Activated CD8-positive, alpha-beta memory T cell treated with anti-CD3 and anti-CD28 coated beads, Interleukin-2, amount 50 U/mL, for 48 hours (primary cell): ENCODE data around the gene SAT1.

ENCODE experiments used
- DNase-seq: peaks from one replicate; pipeline ENCODE4 v3.0.0-alpha.2; 2020

The SAT1 gene

GRCh38 chrX:23779025-23779424 is 3.9 kb upstream of the SAT1 start:
- no peak for DNase-seq

- no peak for DNase-seq
Observed at GRCh38 chrX:23782455-23782854, 518 bp upstream of the SAT1 start.

GRCh38 chrX:23783589-23784469 is 856 bp downstream of the SAT1 start:
- DNase-seq = no peak

DNA sequence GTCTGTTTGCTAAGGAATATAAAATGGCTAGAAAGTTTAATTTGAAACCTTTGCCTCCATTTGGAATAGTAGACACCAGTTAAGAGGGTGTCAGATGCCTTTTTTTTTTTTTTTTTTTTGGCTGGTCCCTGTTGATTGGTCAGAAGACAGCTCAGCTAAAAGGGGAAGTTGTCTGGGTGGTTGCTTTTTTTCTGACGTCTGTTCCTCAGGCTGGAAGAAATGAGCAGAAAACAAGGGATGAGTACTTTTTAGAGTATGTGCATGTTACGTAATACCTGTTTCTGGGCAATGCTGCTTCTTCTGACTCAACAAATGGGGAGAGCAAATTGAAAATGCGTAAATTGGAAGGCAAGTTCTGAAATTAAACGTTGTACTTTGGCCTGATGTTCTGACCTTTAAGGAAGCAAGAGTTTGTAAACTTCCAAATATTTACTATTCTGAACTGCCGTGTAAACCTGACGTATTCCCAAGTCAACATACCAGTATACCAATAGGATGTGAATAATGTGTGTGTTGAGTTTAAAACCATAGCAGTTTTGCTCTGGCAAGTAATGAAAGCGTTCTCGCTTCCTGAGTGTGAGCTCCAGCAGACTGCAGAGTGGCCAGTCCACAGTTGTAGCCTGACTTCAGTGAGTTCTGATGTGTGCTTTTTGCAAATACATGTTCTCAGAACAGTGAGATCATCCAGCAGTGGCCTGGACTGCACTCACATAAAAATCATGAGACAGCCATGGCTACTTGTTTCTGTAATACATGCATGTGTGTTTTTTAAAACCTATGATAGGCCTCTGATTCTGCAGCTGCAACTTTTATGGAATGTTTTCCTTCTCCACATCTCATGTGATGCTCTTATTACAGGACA is 1.7 kb downstream of the SAT1 start:
- DNase-seq = no peak

DNA sequence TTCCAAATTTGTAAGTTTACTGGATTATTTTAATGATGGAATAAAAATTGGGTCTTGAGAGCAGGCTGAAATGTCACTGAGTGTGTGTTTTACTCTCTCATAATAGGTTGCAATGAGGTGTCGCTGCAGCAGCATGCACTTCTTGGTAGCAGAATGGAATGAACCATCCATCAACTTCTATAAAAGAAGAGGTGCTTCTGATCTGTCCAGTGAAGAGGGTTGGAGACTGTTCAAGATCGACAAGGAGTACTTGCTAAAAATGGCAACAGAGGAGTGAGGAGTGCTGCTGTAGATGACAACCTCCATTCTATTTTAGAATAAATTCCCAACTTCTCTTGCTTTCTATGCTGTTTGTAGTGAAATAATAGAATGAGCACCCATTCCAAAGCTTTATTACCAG is 2.6 kb downstream of the SAT1 start:
- no peak for DNase-seq

DNA sequence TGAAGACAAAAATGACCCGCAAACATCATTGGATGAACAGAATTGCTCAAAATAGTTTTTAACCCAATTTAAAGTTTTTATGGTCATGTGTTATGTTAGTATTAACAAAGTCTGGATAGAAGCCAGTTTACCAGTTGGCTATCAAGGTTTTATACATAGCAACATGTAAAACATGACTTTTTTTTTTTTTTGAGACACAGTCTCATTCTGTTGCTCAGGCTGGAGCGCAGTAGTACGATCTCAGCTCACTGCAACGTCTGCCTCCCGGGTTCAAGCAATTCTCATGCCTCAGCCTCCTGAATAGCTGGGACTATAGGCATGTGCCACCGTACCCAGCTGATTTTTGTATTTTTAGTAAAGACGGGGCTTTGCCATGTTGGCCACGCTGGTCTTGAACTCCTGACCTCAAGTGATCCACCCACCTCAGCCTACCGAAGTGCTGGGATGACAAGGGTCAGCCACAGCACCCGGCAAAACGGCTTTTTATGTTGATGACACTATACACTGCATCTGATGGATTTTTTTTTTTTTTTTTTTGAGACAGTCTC is 3.4 kb downstream of the SAT1 start:
- no peak for DNase-seq

DNA sequence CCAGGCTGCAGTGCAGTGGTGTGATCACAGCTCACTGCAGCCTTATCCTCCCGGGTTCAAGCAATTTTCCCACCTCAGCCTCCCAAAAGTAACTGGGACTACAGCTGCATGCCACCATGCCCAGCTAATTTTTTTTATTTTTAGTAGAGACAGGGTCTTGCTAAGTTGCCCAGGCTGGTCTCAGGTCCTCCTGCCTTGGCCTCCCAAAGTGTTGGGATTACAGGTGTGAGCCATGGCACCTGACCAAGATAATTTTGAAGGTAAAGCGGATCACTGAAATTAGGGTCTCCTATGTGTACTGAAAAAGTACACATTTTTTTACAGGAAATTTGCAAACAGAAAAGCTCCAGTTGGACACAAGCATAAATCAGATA is 4.8 kb downstream of the SAT1 start:
- no peak for DNase-seq

DNA sequence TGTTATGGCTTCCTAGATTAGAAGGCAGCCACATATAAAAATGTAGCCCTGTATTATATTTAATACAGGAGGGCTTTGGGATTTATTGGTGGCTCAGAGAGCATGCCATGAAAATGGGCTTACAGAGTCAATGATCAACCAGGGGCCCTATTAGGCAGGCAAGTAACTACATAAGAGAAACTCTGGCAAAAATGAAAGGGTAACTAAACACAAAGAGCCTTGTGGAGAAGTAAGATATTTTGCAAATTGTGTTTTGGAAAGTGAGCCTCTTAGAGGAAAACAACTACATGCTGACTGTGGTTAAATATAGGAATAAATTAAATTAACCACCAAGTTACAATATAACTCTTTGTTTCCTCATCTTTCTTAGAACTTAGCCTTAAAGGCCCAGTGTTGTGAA is 5.5 kb downstream of the SAT1 start:
- DNase-seq = no peak

- DNase-seq = no peak
Observed at GRCh38 chrX:23788946-23789345, 6.0 kb downstream of the SAT1 start.

DNA sequence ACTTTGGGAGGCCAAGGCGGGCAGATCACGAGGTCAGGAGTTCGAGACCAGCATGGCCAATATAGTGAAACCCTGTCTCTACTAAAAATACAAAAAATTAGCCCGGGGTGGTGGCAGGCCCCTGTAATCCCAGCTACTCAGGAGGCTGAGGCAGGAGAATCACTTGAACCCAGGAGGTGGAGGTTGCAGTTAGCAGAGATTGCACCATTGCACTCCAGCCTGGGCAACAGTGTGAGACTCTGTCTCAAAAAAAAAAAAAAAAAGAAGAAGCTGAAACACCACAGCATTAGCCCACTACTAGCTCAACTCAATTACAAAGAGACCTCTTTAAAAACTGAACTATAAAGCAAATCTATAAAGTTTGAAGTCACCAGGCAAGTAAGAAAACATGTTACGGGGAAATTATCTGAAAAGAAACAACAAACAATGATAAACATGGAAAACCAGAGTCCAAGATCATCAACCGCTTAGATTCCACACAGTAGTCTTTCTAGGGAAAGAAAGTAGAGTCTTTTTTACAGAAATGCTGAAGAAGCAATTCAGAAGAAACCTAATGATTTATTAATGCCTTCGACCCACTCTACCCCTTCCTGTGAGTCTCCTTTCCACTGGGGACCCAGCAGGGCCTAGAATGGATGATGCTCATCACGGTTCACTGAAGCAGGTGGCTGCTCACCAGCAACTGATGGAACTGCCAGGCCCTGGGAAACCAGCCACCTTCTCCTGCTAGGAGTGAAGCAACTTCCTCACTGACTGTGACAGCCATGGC is 6.6 kb downstream of the SAT1 start:
- no peak for DNase-seq

DNA sequence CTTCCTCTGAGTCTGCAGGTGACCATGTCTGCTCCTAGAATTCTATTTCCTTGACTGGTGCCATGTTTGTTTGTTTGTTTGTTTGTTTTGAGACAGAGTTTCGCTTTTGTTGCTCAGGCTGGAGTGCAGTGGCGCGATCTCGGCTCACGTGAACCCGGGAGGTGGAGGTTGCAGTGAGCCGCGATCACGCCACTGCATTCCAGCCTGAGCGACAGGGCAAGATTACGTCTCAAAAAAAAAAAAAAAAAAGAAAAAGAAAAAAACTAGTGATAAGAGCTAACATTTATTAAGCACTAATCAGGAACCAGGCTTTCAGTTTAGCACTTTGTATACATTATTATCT is 7.2 kb downstream of the SAT1 start:
- DNase-seq = no peak

DNA sequence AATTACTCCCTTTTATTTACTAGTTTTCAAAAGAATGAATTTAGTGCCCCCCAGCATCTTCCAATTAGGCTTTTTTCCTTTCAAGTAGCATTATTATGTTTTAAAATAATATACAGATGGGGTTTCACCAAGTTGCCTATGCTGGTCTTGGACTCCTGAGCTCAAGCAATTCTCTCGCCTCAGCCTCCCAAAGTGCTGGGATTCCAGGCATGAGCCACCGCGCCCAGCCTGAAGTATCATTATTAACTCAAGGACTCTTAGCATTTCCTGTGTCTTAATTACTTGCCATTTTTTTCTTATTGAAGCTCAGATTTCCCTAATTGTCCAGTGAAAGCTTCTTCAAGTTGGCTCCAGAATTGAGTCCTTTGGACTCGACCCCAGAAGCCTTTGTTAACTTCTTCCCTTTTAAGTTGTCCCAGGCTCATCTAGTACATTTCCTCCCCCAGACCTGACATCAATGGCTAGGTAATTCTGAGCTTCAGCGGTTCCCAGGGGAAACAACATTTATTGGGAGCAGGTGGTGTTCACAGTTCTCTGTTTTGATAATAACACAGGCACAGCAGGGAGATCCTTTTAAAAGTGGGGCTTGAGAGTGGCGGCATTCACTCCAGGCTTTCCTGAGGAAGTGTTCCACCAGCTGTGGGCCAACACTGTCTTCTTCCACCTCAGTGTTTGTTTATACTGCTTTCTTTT is 10.0 kb downstream of the SAT1 start:
- DNase-seq = no peak

DNA sequence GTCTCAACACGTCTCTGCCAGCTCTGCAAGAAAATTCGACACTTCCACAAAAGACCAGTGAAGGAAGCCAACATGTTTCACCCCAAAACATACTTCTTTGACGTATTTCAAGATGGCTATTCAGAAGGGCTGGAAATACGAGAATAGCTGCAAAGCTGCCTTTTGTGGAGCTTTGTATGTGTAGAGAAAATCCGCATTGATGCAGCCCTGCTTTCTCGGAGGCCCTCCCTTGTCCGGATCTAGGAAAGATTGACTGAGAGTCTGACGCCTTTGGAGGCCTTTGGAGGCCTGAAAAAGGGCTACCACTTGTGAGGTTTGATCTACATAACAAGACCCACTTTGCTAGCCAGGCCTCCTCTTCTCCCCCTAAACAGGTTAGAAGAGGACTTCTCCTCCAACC is 12.2 kb downstream of the SAT1 start:
- DNase-seq = no peak

DNA sequence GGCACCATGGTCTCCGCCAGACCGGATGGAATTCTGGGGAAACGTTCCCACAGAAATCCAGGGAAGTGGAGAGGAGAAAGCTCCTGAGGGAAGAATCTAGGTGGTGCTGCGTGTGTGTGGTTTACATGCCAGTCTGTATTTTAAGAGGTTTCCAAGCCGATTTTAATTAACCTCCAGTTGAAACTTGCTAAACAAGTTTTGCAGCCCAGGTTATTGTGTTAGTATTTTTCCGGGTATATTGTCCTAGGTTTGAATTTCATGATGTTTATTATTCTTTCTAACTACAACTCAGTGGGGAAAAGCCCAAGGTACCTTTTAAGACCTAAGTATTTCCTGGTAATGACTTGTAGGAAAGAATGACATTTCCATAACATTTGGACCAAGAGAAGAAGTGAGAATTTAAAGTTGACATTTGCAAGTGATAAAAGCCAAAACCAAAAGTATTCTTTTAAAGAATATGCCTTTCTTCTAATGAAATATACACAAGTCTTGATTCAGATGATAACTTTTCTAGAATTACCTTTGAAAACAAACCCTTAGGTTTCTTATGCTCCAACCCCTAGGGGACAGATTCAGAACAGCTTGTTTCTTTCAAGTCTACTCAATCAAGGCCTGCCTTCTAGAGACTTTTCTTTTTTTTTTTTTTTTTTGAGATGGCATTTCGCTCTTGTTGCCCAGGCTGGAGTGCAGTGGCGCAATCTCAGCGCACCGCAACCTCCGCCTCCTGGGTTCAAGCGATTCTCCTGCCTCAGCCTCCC is 14.6 kb downstream of the SAT1 start:
- no peak for DNase-seq

- DNase-seq = no peak
Observed at GRCh38 chrX:23799469-23800065, 16.6 kb downstream of the SAT1 start.

DNA sequence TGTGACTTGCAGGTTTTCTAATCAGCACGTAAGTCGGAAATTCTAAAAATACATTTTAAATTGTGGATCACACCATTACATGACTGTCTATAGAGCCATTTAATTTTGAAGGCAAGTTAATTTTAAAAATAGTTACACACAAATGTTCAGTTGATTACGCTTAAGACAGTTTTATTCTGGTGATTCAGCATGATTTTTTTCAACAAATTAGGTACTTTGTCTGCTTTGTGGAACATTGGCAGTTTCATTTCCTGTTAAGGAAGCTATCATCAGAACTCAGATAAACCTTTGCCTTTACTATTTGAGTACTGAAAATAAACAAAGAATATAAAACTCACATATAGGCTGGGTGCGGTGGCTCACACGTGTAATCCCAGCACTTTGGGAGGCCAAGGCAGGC is 19.5 kb downstream of the SAT1 start:
- DNase-seq = no peak

DNA sequence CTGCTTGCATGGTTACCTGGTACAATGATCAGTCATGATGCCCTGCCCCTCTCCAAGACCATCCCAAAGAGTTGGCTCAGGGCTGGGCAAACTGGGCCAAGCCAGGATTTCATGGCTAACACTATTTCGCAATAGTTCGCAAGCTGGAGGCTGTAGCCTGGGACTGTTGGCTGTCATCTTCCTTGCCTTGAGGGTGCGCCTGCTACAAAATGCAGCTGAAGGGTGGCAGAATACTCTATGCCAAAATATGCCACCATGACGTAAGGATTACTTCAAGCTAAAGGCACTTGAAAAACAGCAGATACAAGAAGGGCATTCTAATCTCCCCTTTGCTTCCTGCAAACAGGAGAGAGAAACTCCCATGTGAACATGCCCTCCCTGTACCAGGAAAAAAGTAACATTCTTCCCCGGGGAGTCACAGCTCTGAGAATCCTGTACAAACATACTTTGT is 21.0 kb downstream of the SAT1 start:
- no peak for DNase-seq

- DNase-seq = no peak
Observed at GRCh38 chrX:23804578-23804977, 21.6 kb downstream of the SAT1 start.

DNA sequence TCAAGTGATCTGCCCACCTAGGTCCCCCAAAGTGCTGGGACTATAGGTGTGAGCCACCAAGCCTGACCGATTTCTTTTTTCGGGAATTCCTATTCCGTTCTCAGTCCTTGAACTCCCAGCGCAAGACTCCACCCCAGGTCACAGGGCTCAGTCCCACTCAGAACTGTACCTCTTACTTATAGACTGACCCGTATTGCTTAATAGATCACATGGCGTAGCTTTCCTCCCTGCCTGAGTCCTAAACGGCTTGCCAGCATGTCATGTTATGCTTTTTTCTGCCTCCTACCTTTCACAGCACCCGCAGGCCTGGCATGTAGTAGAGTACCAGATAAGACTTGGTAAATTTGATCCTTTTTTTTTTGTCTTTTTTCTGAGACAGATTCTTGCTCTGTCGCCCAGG is 22.4 kb downstream of the SAT1 start:
- DNase-seq = no peak

GRCh38 chrX:23810279-23810678 is 27.3 kb downstream of the SAT1 start:
- no peak for DNase-seq

- DNase-seq = no peak
Observed at GRCh38 chrX:23811108-23811651, 28.2 kb downstream of the SAT1 start.
